ENCODE measurements around the gene CD22.
A peak's percentile ranks its signal among the peaks of the same experiment; 100 is the strongest.

Gene CD22

DNA sequence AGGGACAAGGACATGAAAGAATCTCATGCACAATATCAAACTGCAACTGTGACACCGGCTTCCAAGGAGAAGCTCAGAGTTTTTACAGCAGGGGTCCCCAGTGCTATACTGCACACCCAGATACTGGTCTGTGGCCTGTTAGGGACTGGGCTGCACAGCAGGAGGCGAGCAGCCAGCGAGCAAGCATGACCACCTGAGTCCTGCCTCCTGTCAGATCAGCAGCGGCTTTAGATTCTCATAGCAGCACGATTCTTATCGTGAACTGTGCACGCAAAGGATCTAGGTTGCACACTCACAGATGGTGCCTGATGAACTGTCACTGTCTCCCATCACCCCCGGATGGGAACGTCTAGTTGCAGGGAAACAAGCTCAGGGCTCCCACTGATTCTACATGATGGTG is 13.1 kb upstream of the CD22 start:
- no peak for DNase-seq

DNA sequence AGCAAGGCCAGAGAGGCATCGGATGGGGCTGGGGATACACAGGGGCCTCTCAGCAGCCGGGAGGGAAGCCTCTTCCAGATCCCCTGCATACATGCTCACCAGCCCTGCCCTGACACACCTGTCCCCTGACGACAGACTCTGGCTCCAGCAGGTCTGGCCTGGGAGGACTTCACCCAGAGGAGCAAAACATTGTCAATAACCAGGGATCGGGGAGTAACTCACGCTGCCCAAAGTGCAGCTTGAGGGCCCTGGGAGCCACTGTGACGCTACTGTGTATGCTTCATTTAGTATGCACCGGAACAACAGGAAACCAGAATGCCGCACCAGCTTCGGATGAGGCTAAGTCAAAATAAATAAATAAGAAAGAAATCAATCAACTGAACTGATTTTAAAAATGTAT is 12.4 kb upstream of the CD22 start:
- DNase-seq: no peak

GRCh38 chr19:35317464-35318043 is 11.4 kb upstream of the CD22 start:
- no peak for DNase-seq

DNA sequence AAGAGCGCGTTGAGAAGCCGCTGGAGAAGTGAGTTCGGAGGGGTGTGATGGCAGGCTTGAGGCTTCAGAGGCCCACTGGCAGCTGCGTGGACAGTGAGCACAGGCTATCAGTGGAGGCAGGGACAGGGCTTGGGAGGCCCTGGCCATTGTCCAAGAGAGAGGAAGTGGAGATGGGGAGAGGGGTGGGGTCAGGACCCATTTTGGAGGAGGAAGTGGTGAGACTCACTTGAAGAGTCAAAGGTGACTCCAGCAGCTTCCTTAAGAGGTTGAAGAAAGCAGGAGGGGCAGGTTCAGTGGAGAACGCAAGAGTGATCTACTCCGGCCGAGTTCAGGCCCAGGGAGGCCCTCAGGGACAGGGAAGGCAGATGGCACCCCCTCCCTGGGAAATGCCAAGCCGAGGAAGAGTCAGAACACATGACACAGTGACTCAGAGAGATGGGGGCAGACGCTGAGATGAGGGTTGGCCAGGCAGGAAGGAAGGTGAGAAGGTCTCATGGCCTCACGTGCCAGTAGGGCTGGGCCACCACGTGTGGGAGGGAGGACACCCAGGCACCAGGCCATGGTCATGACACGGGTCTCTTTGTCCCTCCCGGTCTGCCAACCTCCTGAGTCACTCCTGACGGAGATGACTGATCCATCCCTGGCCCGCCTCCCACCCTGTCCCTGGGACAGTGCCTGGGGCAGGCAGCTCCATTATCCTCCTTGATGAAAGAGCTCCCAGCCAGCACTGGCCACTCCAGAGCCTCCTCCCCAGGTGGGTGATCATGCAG is 10.1 kb upstream of the CD22 start:
- peak; percentile 54 for DNase-seq

GRCh38 chr19:35320065-35320713 is 8.8 kb upstream of the CD22 start:
- DNase-seq: no peak

DNA sequence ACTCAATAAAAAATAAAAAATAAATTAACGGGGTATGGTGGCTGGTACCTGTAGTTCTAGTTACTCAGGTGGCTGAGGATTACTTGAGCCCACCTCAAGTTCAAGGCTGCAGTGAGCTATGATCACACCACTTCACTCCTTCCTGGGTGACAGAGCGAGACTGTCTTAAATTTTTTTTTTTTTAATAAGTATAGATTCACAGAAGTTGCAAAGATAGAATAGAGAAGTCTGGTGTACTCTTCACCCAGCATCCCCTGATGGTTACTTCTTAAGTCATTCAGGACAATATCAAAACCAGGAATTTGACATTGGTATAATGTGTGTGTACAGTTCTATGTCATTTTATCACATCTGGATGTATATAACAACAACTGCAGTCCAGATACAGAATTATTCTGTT is 7.7 kb upstream of the CD22 start:
- no peak for DNase-seq

- DNase-seq: no peak
These were observed 7.0 kb upstream of the CD22 start for GRCh38 chr19:35322014-35322413.

- no peak for DNase-seq
These were observed 1.3 kb upstream of the CD22 start for GRCh38 chr19:35327642-35328041.

DNA sequence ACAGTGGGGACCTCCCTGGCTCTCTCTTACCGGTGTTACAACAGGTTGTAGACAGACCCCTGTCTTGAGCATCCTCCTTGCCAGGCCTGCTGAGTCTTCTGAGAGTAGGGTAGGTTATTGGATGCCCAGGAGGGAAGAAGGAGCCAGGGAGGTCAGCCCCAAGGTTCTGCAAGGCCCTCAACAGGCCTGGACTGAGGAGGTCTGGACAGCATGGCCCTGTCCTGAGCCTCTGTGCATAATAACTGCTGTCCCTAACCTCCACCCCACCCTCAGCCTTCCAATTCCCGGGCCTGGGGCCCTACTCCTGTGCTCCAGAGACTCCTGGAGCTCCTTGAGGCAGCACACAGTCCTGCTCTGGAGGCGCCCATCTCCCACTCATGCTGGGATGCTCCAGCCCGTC is 336 bp downstream of the CD22 start:
- no peak for DNase-seq

DNA sequence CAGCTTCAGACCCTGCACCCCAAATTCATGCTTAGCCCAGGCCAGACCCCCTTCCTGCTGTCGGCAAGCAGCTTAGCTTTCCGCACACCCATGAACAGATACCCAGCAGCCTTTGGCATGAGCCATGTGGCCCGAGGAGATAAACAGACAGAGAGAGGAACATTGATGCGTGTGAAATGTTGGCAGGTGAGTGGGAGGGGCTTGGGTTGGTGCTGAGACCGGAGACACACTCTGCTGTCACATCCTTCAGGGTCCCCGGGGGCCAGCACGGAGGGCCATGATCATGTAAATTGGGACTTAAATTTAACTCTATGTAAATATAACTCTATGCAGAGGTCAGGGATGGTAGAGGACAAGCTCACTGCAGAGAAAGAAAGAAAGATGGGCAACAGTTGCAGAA is 1.5 kb downstream of the CD22 start:
- DNase-seq: no peak

DNA sequence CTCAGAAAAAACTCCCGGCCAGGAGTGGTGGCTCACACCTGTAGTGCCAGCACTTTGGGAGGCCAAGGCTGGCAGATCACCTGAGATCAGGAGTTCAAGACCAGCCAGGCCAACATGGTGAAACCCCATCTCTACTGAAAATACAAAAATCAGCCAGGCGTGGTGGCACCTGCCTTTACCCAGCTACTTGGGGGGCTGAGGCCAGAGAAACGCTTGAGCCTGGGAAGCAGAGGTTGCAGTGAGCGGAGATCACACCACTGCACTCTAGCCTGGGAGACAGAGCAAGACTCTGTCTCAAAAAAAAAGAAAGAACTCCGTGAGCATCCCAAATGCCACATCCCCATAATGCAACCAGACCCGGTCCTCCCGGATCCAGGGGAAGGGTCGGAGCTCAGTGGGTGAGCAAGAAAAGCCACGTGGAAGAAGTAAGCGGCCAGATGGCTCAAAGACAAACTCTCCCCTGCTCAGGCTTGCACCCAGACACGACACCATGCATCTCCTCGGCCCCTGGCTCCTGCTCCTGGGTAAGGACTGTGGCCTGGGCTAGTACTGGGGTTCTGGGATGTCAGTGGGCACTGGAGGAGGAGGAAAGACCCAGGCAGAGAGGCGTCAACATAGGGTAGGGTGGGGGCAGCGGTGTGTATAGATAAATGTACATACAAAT is 2.7 kb downstream of the CD22 start:
- DNase-seq: no peak

GRCh38 chr19:35332817-35333216 is 3.8 kb downstream of the CD22 start:
- no peak for DNase-seq

- DNase-seq: no peak
These were observed 5.3 kb downstream of the CD22 start for GRCh38 chr19:35334144-35334753.

GRCh38 chr19:35336166-35336955 is 7.4 kb downstream of the CD22 start:
- DNase-seq: no peak

DNA sequence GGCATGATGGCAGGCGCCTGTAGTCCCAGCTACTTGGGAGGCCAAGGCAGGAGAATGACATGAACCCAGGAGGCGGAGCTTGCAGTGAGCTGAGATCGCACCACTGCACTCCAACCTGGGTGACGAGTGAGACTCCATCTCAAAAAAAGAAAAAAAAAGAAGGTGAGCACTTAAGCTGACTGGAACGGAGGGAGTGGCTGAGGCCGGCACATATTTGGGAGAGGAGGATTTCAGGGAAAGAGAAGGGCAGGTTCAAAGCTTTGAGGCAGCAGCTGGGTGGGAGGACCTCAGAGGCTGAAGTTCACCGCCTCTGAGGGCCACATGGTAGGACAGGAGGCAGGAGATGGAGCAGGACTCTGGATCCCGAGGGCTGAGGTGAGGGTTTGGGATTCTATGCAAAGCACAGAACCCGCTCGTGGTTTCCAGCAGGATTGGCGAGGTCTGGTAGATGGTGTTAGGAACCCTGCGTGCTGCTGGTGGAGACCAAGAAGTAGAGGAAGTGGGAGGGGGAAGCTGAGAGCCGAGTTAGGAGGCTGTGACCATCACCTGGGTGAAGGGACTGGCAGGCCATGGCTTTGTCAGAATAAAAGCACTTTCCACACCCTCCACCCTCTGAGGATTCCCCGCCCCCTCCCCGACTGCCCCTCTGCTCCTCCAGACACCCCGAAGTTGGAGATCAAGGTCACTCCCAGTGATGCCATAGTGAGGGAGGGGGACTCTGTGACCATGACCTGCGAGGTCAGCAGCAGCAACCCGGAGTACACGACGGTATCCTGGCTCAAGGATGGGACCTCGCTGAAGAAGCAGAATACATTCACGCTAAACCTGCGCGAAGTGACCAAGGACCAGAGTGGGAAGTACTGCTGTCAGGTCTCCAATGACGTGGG is 8.4 kb downstream of the CD22 start:
- DNase-seq: no peak

GRCh38 chr19:35337984-35338296 is 9.0 kb downstream of the CD22 start:
- no peak for DNase-seq

DNA sequence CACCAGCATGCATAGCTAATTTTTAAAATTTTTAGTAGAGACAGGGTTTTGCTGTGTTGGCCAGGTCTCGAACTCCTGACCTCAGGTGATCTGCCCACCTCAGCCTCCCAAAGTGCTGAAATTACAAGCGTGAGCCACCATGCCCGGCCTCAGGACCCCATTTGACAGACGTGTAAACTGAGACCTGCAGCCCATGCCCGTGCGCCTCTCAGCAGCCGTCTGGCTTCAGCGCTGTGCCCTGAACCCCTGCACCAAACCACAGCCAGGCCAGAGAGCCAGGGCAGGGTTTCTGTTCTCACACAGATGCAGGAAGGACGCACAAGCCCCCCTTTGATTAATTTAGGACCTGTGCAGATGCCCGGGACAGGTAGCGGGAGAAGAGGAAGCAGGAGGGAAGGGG is 11.4 kb downstream of the CD22 start:
- no peak for DNase-seq

DNA sequence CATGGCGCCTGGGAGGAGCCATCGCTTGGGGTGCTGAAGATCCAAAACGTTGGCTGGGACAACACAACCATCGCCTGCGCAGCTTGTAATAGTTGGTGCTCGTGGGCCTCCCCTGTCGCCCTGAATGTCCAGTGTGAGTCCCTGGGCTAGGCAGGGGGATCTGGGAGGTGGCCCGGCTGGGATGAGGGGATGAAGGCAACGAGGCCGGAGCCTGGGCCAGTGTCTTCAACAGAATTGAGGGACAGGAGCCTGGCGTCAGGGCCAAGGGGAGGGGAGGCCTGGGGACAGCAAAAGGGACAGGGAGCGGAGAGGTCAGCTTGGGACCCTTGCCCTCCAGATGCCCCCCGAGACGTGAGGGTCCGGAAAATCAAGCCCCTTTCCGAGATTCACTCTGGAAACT is 12.0 kb downstream of the CD22 start:
- no peak for DNase-seq

DNA sequence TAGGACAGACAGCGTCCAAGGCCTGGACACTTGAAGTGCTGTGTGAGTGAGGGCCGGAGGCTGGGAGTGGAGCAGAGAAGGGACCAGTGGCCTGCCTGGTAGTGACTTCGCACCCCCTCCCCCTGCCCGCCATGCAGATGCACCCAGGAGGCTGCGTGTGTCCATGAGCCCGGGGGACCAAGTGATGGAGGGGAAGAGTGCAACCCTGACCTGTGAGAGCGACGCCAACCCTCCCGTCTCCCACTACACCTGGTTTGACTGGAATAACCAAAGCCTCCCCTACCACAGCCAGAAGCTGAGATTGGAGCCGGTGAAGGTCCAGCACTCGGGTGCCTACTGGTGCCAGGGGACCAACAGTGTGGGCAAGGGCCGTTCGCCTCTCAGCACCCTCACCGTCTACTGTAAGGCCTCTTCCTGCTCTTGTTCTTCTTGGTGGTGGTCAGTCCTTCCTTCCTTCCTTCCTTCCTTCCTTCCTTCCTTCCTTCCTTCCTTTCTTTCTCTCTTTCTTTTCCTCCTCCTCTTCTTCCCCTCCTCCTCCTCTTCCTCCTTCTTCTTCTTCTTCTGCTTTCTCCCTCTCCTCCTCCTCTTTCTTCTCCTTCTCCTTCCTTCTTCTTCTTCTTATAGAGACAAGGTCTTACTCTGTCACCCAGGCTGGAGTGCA is 12.7 kb downstream of the CD22 start:
- DNase-seq: no peak

DNA sequence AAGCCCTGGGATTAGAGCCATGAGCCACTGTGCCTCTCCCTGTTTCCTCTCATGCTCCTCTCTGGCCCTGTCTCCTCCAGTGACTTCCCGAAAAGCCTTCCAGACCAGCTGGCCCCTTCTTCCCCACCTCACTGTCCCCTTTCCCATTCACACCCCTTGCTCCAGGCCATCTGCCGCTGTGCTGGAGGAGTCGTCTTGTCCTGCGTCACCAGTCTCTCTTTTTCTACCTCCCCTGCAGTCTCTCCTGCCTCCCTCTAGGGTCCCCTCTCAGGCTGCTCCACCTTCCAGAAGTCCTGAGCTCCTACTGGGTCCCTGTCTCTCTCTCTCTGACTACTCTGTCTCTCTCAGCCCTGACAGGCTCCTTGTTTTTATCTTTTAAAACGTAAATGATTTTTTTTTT is 13.4 kb downstream of the CD22 start:
- DNase-seq: no peak

DNA sequence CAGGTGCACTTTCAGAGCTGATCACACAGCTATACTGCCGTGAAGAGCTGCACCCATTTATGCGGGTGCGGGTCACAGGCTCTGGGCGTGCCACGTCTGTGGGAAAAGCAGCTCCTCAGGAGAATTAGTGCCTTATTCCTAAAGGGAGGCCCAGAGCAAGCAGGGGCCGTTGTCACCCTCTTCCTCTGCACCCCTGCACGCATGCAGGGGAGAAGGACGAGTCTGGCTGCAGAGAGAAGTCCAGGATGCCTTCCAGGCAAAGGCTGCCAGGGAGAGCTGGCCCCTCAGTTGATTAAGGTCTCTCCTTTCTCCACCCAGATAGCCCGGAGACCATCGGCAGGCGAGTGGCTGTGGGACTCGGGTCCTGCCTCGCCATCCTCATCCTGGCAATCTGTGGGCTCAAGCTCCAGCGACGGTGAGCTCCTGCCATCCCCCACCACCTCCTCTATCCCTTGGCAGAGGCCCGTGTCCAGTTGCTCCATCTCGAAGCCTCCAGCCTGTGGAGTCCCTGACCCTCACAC is 15.6 kb downstream of the CD22 start:
- DNase-seq: no peak

Data from NCI-H226 (cell line).